NCI-H146 treated with DMSO at 0.1 percent for 48 hours (cell line): ENCODE measurements around the gene ARSB.

Experiments
- DNase-seq: peaks from one replicate; lab custom pipeline; 2025; ENCODE audit not compliant: unreplicated experiment; lab: John Stamatoyannopoulos, UW

Gene ARSB

GRCh38 chr5:78810098-78810920 is 174.8 kb downstream of the ARSB start:
- DNase-seq, result no peak

- no peak for DNase-seq
Observed at GRCh38 chr5:78809444-78809843, 175.7 kb downstream of the ARSB start.

DNA sequence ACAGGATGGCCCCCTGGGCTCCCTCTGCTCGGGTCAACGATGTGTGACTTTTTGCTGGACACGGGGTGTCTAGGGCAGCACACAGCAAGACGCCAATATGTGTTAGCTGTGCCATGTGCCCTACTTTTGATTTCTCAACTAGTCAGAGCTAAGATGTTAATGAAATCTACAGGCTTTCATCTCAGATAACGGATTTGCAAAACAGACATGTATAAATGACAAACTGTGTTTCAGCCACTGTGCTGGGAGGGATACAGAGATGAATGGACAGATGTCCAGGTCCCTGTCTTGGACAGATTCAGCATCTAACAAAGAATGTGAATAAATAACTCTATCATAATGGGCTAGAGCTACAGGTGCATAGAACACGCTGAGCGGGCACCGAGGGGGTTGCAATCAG is 176.3 kb downstream of the ARSB start:
- DNase-seq, result no peak

DNA sequence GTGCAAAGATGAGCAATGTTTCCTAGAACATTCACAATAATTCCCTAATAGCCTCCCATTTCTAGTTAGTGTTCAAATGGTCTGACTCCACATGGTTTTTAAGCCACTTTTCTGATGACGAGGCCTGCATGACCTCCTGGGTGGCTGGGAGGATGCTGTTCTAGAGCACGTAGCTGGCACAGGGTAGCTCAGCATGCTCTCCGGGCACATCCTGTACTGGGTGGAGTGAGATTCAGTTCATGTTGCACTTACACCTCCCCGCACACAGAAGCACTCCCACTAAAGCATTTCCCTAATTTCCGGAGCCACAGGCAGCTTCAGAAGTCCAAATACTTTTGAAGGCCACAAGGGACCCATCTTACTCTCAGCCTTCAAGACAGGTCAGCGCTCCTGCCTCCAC is 176.7 kb downstream of the ARSB start:
- DNase-seq, result no peak

GRCh38 chr5:78806544-78806943 is 178.6 kb downstream of the ARSB start:
- no peak for DNase-seq

- DNase-seq, result no peak
Observed at GRCh38 chr5:78805474-78806124, 179.5 kb downstream of the ARSB start.

DNA sequence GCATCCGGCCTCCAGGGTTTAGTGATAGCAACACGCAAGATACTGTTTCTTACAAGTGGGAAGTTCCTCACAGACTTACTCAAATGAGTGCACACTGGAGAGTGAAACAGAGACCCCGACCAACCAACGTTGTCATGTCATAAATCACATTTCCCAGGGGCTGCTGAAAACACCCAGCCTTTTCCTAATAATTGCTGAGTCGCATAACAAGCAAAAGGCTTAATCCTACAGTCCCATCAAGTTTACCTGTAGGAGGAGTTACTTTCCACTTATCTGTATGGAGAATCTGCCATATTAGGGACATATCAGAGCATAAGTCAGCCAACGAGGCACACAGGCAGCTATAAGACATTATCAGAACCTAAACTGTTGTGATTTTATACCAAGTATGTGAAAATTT is 180.1 kb downstream of the ARSB start:
- no peak for DNase-seq

DNA sequence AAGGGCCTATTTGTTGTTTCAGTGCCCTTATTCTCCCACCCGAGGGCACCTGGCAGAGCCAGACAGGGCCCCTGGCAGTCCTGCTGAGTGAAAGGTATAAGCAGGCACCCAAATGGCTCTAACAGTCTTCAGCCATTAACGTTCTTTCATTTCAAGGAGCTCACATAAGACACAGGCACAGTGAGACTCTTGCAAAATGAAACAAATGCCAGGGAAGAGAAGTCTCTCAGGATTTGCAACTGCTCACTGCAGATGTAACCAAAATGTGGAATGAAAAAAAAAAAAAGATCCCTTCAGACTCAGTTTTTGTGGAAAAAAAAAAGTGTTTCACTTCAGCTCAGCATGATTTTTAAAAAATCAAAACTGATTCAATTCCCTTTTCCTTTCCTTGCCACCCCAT is 181.2 kb downstream of the ARSB start:
- no peak for DNase-seq

DNA sequence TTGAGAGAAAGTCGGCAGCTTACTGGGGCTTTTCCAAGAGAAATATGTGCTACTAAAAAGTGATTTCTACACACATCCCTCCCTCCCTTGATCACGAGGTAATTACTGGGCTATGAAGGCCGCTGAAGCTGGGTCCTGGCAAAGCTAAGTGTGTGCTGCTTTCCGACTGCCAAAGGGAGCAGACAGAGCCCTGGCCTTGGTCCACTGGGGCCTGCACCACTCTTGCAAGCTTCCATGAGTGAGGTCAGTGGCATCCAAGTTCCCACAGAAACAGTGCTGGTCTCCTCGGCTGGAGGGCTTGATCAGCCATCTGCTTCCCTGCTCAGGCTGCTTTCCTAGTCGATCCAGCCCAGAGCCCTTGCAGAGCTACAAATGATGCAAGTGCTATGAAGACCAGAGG is 181.8 kb downstream of the ARSB start:
- DNase-seq, result no peak

DNA sequence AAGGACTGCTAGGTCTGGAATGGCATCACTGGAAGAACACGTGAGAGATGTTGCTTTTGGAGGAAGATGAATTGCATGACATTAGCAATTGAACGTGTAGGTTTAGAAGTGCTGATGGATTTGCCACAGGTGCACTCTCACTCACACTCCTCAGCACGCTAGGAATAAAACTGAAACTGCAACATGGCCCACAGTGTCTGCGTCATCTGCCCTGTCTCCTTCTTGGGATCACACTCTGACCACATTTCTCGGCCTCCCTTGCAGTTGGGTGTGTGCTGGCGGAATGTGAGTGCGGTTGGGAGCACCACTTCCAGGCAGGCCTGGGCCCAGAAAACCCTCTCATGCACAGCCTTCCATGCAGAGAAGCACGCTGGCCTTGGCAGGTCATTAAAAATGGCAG is 183.7 kb downstream of the ARSB start:
- no peak for DNase-seq

GRCh38 chr5:78799266-78800017 is 185.7 kb downstream of the ARSB start:
- no peak for DNase-seq

DNA sequence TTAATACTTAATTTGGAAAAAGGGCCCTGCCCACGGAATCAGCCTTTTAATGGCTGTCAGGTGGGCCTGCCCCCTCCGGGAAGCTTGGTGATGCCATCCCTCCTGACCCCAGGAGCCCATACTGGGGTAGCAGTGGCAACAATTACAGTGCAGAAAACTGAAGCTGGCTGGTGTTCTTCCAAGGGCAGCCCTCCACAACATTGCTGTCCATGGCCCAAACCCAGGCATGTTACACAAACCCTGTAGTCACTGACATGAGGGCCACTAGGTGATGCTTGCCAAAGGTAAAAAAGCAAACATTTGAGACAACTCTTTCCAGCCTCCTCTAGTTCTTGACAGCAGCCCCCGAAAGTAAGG is 186.5 kb downstream of the ARSB start:
- DNase-seq, result no peak

- DNase-seq, result no peak
Observed at GRCh38 chr5:78797936-78798672, 187.0 kb downstream of the ARSB start.

GRCh38 chr5:78795757-78796156 is 189.4 kb downstream of the ARSB start:
- no peak for DNase-seq

DNA sequence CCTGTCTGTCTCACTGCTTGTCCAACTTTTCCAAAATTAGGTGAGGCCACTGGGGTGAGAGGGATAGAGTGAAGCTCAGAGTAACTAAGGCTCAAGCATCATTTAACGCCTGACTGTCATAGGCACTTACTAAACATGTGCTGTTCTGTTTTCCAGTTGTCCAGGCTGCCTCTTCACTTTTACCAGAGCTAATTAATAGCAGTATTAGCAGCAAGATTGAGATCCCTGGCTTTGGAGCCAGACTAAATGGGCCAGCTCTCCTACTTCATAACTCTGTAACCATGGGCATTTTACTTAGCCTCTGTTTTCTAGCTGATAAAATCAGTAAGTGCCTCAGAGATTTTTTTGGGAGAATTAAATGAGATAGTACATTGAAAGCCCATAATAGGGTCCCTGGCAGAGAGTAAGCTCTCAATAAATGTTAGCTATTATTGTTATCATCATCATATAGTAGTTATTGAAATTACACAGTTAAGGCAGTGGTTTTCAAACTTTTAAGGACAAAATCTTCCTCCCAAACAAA is 190.4 kb downstream of the ARSB start:
- no peak for DNase-seq

- no peak for DNase-seq
Observed at GRCh38 chr5:78793907-78794662, 191.0 kb downstream of the ARSB start.

DNA sequence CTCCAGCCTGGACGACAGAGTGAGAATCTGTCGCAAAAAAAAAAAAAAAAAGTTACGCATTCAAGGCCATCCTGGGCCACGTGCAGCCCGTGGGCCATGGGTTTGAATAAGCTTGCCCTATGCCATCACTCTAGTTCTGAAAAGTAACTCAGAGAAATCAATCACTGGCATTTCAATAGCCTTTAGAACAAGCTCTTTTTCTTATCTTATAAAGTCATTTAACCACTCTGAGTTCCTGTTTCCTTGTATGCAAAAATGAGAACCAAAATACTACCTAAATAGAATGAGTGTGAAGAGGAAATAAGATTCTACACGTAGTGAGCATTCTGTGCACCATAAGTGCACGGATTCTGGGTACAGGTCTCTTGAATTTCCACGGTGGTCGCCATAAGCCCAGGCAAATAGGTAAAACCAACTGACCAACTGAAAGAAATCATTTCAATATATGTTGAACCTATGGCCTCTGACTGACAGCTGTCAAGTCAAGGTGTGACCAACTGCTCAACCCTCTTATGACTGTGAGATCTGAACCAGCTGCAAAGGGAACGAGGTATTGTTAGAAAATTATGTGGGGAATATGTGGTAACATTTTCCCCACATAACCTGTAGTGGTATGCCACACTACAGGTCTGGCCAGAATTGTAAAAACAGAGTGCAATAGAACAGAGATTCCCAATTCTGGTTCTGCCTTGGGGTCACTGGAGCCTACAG is 192.6 kb downstream of the ARSB start:
- DNase-seq, result no peak

DNA sequence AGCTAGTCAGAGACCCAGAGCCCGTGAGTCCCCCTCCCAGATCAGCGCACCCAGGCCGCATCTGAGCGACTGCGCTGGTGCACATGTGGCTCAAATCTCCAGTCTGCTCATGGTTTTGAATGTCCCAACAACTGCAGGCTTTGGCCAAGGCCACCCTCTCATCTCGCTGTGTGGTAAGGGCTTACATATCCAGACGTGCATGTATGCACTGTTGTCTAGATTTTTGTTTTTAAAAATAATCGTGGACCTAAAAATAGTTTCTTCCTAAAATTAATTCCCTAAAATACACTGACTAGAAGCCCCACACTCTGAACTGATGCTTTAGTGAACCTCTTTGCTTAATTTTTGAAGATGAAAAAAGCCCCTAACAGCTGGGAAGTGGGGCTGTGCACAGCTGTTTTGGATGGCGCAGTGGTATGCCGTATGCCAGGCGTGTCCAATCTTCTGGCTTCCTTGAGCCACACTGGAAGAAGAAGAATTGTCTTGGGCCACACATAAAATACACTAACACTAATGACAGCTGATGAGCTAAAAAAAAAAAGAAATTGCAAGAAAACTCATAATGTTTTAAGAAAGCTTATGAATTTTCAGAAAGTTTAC is 193.5 kb downstream of the ARSB start:
- DNase-seq, result no peak

GRCh38 chr5:78787783-78788182 is 197.3 kb downstream of the ARSB start:
- DNase-seq, result no peak
